GM19455 (cell line): ENCODE measurements around the gene TRIM47.

Source experiments
- ATAC-seq: cut with Tn5 transposase; IDR thresholded peaks from one replicate; pipeline ENCODE4 v1.9.1; 2021; ENCODE audit not compliant: unreplicated experiment

TRIM47 gene

DNA sequence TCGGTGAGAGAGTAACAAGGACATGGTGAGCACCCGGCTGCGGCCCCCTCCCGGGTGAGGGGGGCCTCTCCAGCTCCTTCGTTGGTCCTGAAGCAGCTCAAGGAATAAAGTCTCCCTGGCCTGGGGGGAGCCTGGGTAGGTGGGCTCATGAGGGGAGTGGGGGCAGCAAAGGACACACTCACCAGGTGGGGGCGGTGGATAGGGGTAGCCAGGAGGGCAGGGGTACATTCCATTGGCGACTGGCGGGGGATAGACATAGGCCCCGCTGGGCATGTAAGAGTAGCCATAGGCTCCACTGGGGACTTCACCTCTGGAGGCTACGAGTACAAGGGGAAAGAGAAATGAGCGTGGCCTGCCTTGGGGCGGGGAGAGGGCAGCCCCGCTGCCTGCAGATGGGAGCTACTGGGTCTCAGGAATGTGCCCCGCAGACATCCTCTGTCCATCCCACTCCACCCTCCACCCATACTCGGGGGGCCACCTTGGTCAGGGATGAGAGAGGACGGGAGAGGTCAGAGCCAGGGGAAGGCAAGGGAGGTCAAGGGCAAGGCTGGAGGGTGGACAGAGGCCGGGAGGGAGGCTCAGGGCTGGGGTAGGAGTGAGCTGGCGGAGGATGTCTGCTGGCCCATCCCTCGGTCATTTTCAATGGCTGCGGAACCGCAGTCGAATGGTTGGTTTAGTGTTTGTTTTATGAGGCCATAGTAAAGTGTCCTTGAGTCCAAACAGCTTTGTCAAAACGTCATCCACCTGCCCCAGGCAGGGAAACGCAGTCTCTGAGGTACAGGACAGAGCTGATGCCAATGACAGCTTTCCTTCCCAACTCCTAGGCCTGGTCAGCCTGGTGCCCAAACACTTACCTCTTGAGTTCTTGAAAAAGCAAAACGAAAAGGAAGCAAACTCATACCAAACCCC lies 30.5 kb downstream of the TRIM47 start:
- ATAC-seq: no peak

DNA sequence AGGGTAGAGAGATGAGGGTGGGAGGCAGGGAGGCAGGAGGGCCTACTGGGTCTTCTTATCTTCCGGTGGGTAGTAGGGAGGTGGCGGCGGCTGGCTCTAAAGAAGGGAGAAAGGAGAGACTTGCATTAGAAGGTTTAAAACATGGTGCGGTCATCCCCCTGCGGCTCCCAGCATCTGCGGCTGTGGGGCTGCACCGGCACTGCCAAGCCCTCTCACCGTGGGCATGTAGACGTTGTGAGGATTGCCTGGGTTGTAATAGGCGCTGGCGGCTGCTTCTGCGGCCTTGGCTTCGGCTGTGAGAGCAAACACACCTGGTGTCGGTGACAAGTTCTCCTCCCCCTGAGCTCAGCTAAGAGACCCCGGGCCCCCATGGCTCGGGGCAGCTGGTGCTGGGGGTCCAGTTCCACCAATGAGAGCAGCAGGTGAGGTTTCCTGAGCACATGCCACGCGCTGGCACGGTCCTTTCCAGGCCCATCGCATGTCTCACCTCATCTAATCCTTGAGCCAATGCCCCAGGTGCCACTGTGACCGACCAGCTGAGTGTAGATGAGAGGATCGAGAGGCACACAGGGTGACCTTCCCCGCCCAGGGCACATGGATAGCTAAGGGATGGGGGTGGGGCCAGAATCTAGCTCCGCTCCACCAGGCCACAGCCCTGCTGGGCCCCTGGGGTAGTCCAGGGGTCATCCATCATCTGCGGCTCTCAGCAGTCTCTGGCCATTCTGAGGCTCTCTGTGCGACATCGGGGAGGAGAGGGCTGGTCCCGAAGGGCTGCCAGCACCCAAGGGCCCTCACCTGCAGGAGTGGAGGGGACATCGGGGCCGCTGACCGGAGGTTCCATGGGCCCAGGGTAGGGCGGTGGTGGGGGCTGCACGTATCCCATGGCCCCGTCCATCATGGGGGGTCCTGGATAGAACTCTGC lies 31.4 kb downstream of the TRIM47 start:
- ATAC-seq: no peak

DNA sequence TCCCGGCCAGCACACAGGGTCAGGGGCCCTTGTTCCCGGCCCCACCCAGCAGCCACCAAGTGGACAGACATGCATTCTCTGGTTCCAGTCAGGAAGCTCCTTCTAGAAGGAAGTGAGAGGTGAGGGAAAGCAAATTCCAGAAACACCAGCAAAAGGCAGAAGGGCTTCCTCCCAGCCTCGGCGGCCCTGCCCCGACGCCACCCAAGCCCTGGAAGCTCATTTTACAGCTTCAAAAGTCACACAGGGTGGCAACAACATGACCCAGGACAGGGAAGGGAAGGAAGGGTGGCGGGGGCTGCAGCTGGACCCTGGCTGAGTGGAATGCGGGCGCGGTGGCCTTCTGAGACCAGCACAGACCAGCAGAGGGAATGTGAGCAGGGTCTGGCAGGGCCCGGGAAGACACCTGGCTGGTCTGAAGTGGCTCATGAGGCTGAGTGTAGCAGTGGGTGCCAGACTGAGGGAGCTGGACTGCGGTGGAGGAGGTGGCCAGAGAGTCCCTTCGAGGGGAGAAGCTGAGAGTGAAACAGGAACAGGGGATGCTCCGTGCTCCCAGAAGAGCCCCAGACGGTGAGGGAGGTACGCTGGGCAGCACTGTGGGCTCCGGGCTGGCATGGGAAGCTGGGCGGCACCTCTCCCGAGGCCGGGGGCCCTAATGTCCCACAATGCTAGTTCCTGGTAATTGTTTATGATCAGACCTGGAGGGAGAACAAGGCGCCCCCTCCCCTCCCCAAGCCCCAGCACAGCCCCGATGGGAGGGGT lies 32.3 kb downstream of the TRIM47 start:
- no peak for ATAC-seq

DNA sequence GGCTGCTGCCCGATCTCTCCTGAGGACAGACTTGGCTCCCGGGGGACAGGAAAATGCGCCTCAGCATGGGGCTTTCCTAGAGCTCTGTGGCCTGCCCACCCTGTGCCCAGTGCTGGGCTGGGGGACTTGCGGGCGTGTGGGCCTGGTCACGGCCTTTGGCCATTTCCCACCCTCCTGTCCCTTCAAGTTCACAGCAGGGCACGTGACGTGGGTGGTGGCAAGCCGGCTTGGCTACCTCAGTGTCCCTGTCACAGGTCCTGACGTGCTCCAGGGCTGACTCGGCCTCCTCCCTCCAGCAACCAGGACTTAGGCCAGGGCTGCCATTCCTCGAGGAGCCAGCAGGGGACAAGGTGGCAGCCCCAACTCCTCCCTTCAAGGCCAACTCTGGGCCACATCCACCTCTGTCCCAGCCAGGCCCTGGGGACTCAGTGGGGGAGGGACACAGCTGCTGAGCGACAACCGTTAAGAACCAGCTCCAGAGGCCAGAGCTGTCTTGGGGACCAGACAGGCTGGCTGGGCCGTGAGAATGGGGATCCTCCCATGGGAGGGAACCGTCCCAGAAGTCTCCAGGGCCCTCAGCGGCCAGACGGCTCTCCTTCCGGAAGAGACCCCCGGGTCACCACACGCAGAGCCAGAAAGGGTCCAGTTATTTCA lies 33.2 kb downstream of the TRIM47 start:
- ATAC-seq: peak; percentile 67

DNA sequence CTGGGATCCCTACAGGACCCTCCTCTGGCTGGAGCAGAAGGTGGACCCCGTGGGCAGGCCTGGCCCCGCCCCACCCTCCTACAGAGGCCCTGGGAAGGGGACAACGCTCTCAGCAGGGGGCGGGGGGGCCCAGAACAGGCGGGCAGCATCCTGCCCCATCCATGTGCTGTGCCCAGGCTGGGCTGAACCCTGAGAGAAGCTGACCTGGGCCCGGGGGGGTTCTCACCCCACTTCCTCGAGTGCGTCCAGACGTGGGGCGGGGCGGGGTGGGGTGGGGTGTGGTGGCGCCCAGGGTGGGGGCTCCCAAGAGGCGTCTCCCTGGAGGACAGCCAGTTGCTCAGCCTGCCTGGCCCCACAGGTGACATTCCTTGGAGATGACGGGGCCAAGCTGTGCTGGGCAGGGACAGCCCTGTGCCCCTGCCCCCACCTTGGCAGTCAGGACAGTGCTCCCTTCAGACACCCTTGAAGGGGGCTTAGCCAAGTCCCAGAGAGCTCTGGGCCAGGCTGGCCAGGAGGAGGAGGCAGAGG lies 33.8 kb downstream of the TRIM47 start:
- peak; percentile 18 for ATAC-seq

DNA sequence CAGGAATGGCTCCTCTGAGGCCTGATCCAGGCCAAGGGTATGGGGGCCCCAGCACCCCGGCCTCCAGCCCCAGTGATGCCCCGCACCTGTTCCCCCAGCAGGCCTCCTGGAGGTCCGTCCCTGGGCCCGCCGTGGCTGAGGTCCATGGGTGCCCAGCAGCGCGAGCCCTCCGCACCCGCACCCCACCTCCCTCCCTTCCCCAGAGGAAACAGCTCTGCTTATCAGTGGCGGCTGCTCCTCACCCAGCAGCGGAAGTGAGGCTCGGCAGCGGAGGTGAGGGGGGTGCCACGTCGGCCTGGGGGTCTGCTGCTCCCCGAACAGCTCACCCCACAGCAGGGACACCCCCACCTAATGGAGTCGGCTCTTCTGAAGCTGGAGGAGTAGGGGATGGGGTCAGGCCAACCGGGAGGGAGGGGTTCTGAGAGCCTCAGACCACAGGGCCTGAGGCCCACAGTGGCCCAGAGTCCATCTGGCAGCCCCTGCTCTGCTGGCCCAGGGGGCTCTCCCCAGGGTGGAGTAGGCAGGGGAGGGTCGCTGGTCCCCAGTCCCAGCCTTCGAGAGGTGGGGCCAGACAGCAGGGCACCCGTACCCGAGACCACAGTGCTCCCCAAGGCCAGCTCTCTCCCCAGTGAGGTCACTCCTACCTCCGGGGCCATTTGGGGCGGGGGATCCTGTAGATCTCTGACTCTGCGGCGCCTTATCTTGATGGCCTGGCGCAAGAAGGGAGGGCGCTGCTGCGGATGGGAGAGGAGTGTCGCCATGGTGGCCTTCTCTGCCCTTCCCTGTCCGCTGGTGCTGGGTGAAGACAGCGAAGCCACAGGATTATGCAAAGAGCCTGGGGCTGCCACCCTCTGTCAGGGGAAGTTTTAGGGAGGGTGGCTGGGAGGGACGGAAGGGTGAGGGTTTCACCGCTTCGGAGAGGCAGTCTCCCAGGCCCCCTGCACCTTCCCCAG lies 34.5 kb downstream of the TRIM47 start, which contains the start of gene UNC13D:
TSS of gene UNC13D (minus strand) at position 828 of the 953 bp plus-strand sequence. CDS start at position 761, 67 bp downstream.
- peak; percentile 14 for ATAC-seq

DNA sequence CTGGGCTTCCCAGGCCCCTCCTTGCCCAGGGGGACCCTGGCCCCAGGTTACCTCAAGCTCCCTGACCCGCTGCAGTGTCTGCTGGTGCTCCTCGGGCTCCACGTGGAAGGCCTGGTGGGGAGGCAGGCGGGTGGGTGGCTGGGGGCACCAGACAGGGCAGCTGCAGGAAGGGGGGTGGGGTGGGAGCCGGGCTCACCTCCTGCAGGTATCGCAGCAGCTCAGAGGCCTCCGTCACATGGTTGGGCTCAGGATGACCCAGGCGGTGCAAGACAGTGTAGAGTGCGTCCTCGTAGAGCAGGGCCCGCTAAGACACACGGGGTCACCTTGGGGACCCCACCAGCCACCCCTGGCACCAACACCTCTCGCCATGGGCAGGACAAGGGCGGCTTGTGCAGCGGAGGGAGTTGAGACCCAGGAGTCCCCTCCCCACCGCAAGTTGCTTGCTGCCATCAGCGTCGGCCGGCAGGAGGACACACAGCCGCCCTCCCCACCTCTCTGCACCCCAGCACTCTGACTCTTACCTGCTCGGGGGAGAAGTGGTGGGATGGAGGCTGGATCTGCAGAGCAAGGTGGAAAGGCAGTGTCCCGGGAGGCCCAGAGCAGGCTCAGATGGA lies 35.3 kb downstream of the TRIM47 start:
- ATAC-seq: no peak

DNA sequence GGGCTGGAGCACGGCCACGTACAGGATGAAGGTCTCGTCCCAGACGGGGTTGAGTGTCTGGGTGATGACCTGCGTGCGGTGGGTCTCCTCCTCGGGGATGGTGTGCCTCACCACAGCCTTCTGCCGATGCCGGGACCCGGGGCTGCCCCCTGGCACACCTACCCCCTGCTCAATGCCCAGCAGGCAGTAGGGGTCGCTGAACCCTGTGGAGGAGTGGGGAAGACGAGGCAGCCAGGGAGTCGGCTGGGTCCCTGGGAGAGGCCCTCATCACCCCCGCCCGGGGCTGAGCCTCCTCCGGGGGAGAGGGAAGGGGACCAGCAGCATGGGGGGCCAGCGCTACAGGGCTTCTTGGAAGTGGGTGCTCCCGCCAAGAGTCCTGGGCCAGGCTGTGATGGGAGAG lies 36.0 kb downstream of the TRIM47 start:
- ATAC-seq: no peak

DNA sequence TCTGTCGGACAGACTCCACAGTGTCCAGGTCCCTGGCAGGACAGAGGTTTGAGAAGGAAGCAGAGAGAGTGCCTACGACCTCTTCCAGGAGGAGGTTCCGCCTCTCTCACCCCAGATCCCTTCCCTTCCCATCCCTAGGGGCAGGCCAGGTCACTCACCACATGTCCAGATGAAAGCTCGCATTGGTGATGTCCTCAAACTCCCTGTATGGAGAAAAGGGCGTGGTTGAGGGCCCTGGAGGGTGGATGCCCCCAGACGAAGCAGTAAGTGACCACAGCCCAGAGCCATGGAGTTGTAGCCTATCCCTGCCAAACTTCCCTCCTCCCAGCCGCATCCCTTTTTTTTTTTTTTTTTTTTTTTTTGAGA lies 37.6 kb downstream of the TRIM47 start:
- no peak for ATAC-seq

DNA sequence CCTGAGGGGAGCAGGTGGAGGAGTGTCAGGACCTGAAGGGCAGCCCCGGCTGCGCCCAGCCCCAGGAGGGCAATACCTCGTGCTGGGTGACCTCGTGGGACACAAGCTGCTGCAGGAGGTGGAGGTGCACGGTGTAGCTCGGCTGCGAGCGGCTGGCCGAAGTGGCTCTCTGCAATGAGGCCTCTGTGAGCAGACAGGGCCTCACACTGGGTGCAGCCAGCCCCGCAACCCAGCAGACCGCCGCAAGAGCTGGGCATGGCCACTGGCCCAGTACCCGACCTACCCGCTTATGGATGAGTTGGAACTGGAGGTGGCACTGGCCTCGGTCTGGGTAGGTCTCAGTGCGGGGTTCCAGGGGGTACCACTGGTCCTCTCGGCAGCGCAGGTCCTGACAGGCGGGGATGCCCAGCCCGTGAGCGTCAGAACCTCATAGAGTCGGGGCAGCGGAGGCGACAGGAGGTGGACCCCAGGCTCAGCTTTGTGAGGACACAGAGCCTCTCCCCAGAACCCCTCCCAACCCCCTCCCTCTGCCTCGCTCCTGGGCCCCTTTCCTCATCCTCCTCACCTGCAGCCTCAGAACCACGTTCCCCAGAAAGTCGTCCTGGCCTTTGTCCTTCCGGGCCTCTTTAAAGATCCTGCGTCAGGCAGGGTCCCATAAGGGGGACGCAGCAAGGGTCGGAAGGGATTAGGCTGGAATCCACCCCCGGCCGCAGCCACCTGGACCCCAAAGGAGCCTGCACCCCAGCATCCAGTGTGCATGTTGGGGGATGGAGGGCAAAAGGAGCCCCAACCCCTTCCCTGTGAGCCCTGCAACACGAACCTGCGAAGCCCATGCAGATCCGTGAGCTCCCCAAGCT lies 38.2 kb downstream of the TRIM47 start:
- no peak for ATAC-seq

DNA sequence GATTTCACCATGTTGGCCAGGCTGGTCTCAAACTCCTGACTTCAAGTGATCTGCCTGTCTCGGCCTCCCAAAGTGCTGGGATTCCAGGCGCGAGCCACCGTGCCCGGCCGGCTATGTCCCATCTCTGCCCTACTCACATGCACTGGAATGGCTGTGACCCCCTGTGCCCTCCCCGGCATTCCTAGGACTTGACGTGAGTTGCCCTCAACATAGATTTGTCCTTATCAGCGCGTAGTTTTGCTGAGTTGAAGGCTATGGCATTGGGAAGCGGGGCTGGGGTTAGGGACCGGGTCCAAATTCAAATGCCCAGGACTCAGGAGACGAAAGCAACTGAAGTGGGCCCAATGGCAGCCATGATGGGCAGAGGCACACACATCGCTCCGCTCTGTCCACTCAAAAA lies 40.0 kb downstream of the TRIM47 start:
- no peak for ATAC-seq

DNA sequence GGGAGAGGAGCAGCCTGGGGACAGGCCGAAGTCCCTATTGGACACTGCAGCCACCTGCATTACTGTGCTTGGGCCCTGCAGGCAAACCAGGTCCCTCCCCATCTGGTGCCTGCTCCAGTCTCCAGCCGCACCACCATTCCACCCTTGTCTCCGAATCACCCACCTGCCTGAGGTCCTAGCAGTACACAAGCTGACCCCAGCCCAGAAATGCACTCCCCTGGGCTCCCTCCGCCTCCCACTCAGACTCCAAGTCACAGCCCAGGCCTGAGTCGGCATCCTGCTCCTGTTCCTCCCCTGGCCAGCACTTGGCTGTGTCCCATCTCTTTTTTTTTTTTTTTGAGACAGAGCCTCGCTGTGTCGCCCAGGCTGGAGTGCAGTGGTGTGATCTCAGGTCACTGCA lies 40.5 kb downstream of the TRIM47 start:
- no peak for ATAC-seq

DNA sequence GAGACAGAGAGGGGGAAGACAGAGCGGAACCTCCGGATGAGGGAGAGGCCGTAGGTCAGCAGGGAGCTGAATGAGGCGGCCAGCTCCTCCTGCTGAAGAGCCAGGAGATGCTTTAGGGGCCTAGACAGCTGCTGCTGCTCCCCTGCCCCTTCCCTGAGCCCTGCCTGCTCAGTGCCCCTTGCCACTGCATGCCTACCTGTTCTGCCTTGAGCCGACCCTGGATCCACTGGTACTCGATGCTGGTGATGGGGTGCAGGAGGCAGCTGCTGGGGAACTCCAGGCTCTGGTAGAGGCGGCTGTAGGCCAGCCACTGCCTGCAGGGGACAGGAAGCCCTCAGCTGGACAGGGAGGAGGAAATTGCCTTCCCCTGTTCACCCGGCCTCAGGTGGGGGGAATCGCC lies 41.8 kb downstream of the TRIM47 start:
- no peak for ATAC-seq

DNA sequence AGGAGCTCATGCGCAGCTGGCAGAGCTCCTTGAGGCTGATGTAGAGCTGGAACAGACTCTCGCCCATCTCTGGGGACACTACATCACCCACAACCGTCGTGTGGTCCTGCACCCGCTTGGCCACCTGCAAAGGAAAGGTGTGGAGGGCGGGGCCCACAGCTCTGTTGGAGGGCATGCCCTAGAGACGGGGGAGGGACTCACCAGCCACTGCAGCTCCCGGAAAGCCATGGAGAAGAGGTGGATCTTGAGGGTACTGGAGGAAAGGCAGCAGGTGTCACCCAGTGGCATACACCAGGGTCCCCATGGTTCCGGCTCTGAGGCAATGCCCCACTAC lies 42.8 kb downstream of the TRIM47 start:
- ATAC-seq: no peak

DNA sequence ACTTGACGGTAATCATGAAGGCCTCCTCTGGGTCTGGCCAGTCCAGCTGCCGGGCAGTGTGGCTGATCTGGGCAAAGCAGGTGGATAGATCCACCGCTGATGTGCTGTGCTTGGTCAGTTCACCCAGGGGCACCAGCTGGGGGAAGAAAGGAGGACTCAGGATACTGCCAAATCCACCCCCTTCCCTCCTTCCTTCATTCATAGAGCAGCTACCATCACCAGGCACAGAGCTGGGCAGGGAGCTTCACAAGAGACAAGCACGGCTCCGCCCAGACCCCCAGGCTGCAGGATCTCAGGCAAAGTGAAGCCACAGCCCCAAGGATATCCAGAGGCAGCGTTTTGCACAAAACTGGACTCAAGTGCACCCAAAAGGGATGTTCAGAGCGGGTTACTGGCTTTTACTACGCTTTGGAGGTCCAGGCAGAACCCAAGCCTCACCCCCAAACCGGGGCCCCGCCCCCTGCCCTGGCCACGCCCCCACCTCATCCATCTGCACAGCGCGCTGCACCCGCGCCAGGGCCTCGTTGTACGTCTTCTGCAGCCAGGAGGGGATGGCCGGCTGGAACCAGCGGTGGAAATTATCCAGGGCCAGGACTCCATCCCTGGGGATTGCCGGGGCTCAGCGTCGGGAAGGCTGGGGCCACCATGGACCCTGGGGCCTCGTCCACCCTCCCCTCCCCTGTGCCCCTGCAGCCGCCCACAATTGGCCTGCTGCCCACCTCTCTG lies 43.3 kb downstream of the TRIM47 start:
- no peak for ATAC-seq

DNA sequence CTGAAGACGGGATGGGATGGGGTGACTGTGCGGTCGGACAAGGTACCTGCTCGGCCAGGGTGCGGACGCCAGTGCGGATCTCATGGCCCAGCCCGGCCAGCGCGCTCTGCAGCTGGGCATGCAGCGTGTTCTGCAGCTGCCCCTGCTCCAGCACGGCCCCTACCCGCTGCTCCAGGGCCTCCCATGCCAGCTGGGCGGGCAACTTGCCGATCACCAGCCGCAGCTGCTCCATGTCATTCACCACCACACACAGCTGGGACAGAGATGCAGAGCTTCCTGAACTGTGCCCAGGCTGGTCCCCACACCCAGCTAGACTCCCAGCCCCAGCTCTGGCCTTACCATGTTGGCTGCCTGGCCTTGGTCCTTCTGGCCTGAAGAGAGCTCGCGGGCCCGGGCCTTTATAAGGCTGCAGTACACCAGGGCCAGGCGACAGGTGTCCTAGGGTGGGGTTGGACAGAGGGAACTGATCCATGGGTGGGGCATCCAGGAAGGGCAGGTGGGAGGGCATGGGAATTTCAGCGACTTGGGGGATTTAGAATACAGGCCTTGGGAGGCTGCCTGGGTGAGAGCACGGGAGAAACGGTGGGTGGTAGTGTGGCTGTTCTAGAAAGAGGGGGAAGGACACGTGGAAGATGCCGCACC lies 44.0 kb downstream of the TRIM47 start:
- no peak for ATAC-seq
